Mesendoderm (in vitro differentiated cells): ENCODE measurements around the gene PPP2CA.
A peak's percentile ranks its signal among the peaks of the same experiment; 100 is the strongest.
"Not testable (repeated sequence)": the region's sequence is repeated elsewhere in the genome, so short reads cannot be mapped to it uniquely, and the experiment has no call there.

Experiments used
- DNase-seq: peaks from one replicate; pipeline ENCODE4 v3.0.0; 2013
- H2AK5ac ChIP-seq: 2 replicates; pipeline ENCODE4 v1.6.1; 2013; ENCODE audit warnings: low read length, inconsistent platforms
- H2BK120ac ChIP-seq: 2 replicates; pipeline ENCODE4 v1.6.1; 2013; ENCODE audit warnings: low read depth, mild to moderate bottlenecking, low read length, moderate library complexity, mixed read lengths
- H2BK15ac ChIP-seq: replicated peaks from 2 replicates; pipeline ENCODE4 v1.6.1; 2013; ENCODE audit warnings: low read depth, mild to moderate bottlenecking, moderate library complexity
- H2BK5ac ChIP-seq: 2 replicates; pipeline ENCODE4 v1.6.1; 2013; ENCODE audit warnings: low read length, inconsistent platforms
- H3K18ac ChIP-seq: 2 replicates; pipeline ENCODE4 v1.6.1; 2013; ENCODE audit warnings: mild to moderate bottlenecking, low read length, mixed read lengths
- H3K23ac ChIP-seq: one replicate; pipeline ENCODE4 v1.6.1; 2013; ENCODE audit warnings: low read length
- H3K27ac ChIP-seq: 2 replicates; pipeline ENCODE4 v1.5.1; 2013; ENCODE audit warnings: low read depth, mild to moderate bottlenecking, inconsistent platforms, low read length, moderate library complexity
- H3K27me3 ChIP-seq: 2 replicates; pipeline ENCODE4 v1.6.1; 2013; ENCODE audit warnings: low read length, control low read depth, mild to moderate bottlenecking, inconsistent platforms; ENCODE audit not compliant: insufficient read depth, poor library complexity
- H3K36me3 ChIP-seq: 2 replicates; pipeline ENCODE4 v1.6.1; 2013; ENCODE audit warnings: low read length, inconsistent platforms; ENCODE audit not compliant: control insufficient read depth, insufficient read depth
- H3K4ac ChIP-seq: one replicate; pipeline ENCODE4 v1.6.1; 2013; ENCODE audit warnings: low read depth, mild to moderate bottlenecking, low read length, moderate library complexity
- H3K4me1 ChIP-seq: 2 replicates; pipeline ENCODE4 v1.6.1; 2013; ENCODE audit warnings: low read depth, low read length, inconsistent platforms; ENCODE audit not compliant: control insufficient read depth
- H3K4me2 ChIP-seq: 2 replicates; pipeline ENCODE4 v1.6.1; 2013; ENCODE audit warnings: low read length
- H3K4me3 ChIP-seq: 2 replicates; pipeline ENCODE4 v1.5.1; 2013; ENCODE audit warnings: mild to moderate bottlenecking, low read length
- H3K56ac ChIP-seq: one replicate; pipeline ENCODE4 v1.6.1; 2013; ENCODE audit warnings: low read length
- H3K79me1 ChIP-seq: 2 replicates; pipeline ENCODE4 v1.6.1; 2013; ENCODE audit warnings: low read length, inconsistent platforms
- H3K79me2 ChIP-seq: 2 replicates; pipeline ENCODE4 v1.6.1; 2013; ENCODE audit warnings: mild to moderate bottlenecking, low read length; ENCODE audit not compliant: control insufficient read depth, insufficient read depth
- H3K9ac ChIP-seq: 2 replicates; pipeline ENCODE4 v1.6.1; 2013; ENCODE audit warnings: low read length, inconsistent platforms
- H4K5ac ChIP-seq: one replicate; pipeline ENCODE4 v1.6.1; 2013; ENCODE audit warnings: low read length
- H4K8ac ChIP-seq: one replicate; pipeline ENCODE4 v1.6.1; 2013; ENCODE audit warnings: low read depth, mild to moderate bottlenecking, control low read depth, low read length, moderate library complexity
- WGBS: extraction: QIAGEN DNeasy Blood & Tissue Kit; methylation state at CpG from one replicate; pipeline ENCODE4 v1.1.7; 2013; ENCODE audit warnings: low lambda C conversion rate, missing lambda C conversion rate; ENCODE audit not compliant: insufficient coverage; ENCODE audit errors: extremely low coverage; 5-methylcytosine and 5-hydroxymethylcytosine counted together

The PPP2CA gene

DNA sequence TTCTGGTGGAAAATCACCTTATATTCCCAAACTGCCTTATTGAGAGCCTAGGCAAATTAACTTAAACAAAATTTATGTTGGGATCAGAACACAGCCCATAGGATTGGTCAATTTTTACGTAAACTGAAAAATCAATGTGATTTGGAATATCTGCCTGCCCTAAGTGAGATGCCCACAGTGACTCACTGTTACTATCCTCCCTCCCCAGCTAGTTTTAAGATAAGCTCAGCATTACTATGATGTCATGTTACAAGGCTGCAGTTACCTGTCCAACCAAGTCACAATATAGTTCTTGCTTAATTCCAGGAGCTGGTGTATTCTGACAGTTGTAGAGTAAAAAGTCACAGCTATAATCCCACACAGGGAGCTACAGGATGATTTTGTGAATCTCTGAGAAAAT is 72.2 kb downstream of the PPP2CA start:
- no CpG with 5 or more reads among the region's 1 CpG for WGBS

GRCh38 chr5:134153241-134153640 is 72.6 kb downstream of the PPP2CA start:
- Histone ChIP-seq H4K8ac (no peak overlapping the region), H3K9ac (no peak overlapping the region), H3K36me3 (peaks cover 7% of the 10 kb centered on the region), H2BK5ac (no peak overlapping the region), H3K4me1 (no peaks in the 10 kb centered on the region), H3K27me3 (no peaks in the 10 kb centered on the region), H4K5ac (no peak overlapping the region), H2BK15ac (no peak overlapping the region), H3K18ac (no peak overlapping the region), H2AK5ac (no peak overlapping the region), H2BK120ac (no peak overlapping the region), H3K56ac (no peak overlapping the region), H3K23ac (no peak overlapping the region), H3K27ac (no peak overlapping the region), H3K4ac (no peak overlapping the region), H3K79me2 (peaks cover 1% of the 10 kb centered on the region), H3K4me3 (no peak overlapping the region), H3K79me1 (peaks cover 12% of the 10 kb centered on the region), H3K4me2 (no peak overlapping the region)
- WGBS = no CpG with 5 or more reads among the region's 3 CpGs
- no peak for DNase-seq

More for the DNA sequence above, 72.2 kb downstream of the PPP2CA start:
- H3K36me3 ChIP-seq = peaks cover 7% of the 10 kb centered on the region
- no peak overlapping the region for H3K9ac ChIP-seq
- no peak overlapping the region for H3K4ac ChIP-seq
- H3K27me3 ChIP-seq = no peaks in the 10 kb centered on the region
- no peak overlapping the region for H2BK15ac ChIP-seq
- peaks cover 12% of the 10 kb centered on the region for H3K79me1 ChIP-seq
- no peak overlapping the region for H2AK5ac ChIP-seq
- H4K5ac ChIP-seq = no peak overlapping the region
- peaks cover 1% of the 10 kb centered on the region for H3K79me2 ChIP-seq
- no peak overlapping the region for H4K8ac ChIP-seq
- no peak overlapping the region for H3K18ac ChIP-seq
- H3K27ac ChIP-seq = no peak overlapping the region
- H2BK120ac ChIP-seq = no peak overlapping the region
- H3K4me1 ChIP-seq = no peaks in the 10 kb centered on the region
- H3K4me3 ChIP-seq = no peak overlapping the region
- DNase-seq = no peak
- H2BK5ac ChIP-seq = no peak overlapping the region
- no peak overlapping the region for H3K23ac ChIP-seq
- H3K4me2 ChIP-seq = no peak overlapping the region
- no peak overlapping the region for H3K56ac ChIP-seq

- H4K8ac ChIP-seq, H3K4ac ChIP-seq, H3K9ac ChIP-seq, H3K36me3 ChIP-seq, H4K5ac ChIP-seq, H2BK15ac ChIP-seq, H3K4me1 ChIP-seq, H3K27ac ChIP-seq, H3K4me2 ChIP-seq, H2AK5ac ChIP-seq, H3K18ac ChIP-seq, H2BK120ac ChIP-seq, H3K23ac ChIP-seq, H3K27me3 ChIP-seq, H3K4me3 ChIP-seq, H3K79me2 ChIP-seq, H2BK5ac ChIP-seq, H3K56ac ChIP-seq, DNase-seq: not testable (repeated sequence)
- WGBS = no CpG with 5 or more reads among the region's 15 CpGs
- peaks cover 12% of the 10 kb centered on the region for H3K79me1 ChIP-seq
These were observed 73.6 kb downstream of the PPP2CA start for GRCh38 chr5:134152173-134152832.

GRCh38 chr5:134151723-134152122 is 74.2 kb downstream of the PPP2CA start:
- Histone ChIP-seq H4K8ac (no peak overlapping the region), H3K9ac (no peak overlapping the region), H3K56ac (no peak overlapping the region), H3K4me1 (no peaks in the 10 kb centered on the region), H3K79me1 (peaks cover 12% of the 10 kb centered on the region), H3K36me3 (peaks cover 9% of the 10 kb centered on the region), H3K4ac (no peak overlapping the region), H4K5ac (no peak overlapping the region), H3K79me2 (peaks cover 1% of the 10 kb centered on the region), H2BK120ac (no peak overlapping the region), H3K18ac (no peak overlapping the region), H3K27me3 (no peaks in the 10 kb centered on the region), H2BK5ac (no peak overlapping the region), H2AK5ac (no peak overlapping the region), H3K27ac (no peak overlapping the region), H3K23ac (peak overlapping the region; percentile 4), H2BK15ac (no peak overlapping the region), H3K4me3 (no peak overlapping the region), H3K4me2 (no peak overlapping the region)
- DNase-seq = no peak
- WGBS = no CpG with 5 or more reads among the region's 3 CpGs

- H3K36me3 ChIP-seq = peaks cover 20% of the 10 kb centered on the region
- no peak overlapping the region for H2BK120ac ChIP-seq
- no CpG with 5 or more reads among the region's 4 CpGs for WGBS
- no peak overlapping the region for H2BK15ac ChIP-seq
- H3K18ac ChIP-seq = no peak overlapping the region
- no peak overlapping the region for H4K5ac ChIP-seq
- H2AK5ac ChIP-seq = no peak overlapping the region
- no peak overlapping the region for H3K4ac ChIP-seq
- H3K4me2 ChIP-seq = no peak overlapping the region
- no peak overlapping the region for H4K8ac ChIP-seq
- no peaks in the 10 kb centered on the region for H3K4me1 ChIP-seq
- no peaks in the 10 kb centered on the region for H3K27me3 ChIP-seq
- DNase-seq = no peak
- H3K4me3 ChIP-seq = no peak overlapping the region
- H3K79me1 ChIP-seq = peaks cover 14% of the 10 kb centered on the region
- H2BK5ac ChIP-seq = no peak overlapping the region
- H3K9ac ChIP-seq = no peak overlapping the region
- no peak overlapping the region for H3K23ac ChIP-seq
- no peak overlapping the region for H3K56ac ChIP-seq
- H3K27ac ChIP-seq = no peak overlapping the region
- peaks cover 1% of the 10 kb centered on the region for H3K79me2 ChIP-seq
These were observed 76.1 kb downstream of the PPP2CA start for GRCh38 chr5:134149571-134150303.
